ENCODE results near the gene HDAC7. TPM values are rescaled to one million over a fixed set of nuclear protein-coding genes. Genes with fewer than 3 reads are reported as not detected.

Gene HDAC7
- total and polyA plus RNA-seq, 7 experiments from 2014 or later, result 16.7 to 194 (median 153) TPM

- ChIA-PET POLR2A (interaction anchor here (1.0 to 2.1 kb wide), 5 partner anchors 20 to 67 kb away, joined by 3 to 7 read pairs (median 4); no protein-coding TSS in a partner anchor), CTCF (interaction anchor here (0.7 to 18.2 kb wide), 7 partner anchors 16 to 980 kb away, joined by 3 to 346 read pairs (median 3); no protein-coding TSS in a partner anchor)
- H3K36me3 Mint-ChIP-seq, result no peaks in the 10 kb centered on the region
- H3K4me3 Mint-ChIP-seq, result peak overlapping the region in 9 of 10 donors; percentile 83 to 94 (median 91)
- Histone ChIP-seq H3K27ac (ENCODE audit: low read depth, low read length) (peak overlapping the region; percentile 74), H3K4me3 (ENCODE audit: low read length) (peak overlapping the region; percentile 59), H3K9me3 (ENCODE audit: control insufficient read depth in 2 of 3, low read length in 3 of 3) (no peaks in the 10 kb centered on the region), H3K27me3 (ENCODE audit: control insufficient read depth in 2 of 2, insufficient read depth in 2 of 2, low read length in 2 of 2) (no peaks in the 10 kb centered on the region), H3K4me1 (ENCODE audit: control insufficient read depth in 2 of 2, insufficient read depth in 2 of 2, low read length in 2 of 2) (peaks cover 7 to 8% of the 10 kb centered on the region in 2 donors), H3K36me3 (ENCODE audit: control insufficient read depth in 2 of 3, insufficient read depth in 3 of 3, low read length in 3 of 3) (no peaks in the 10 kb centered on the region)
- peaks cover 0 to 2% (median 0%) of the 10 kb centered on the region in 11 donors for H3K9me3 Mint-ChIP-seq
- peak overlapping the region; percentile 56 to 91 (median 77) for H3K27ac Mint-ChIP-seq
- ATAC-seq (no peak), DNase-seq (no peak)
- H3K4me1 Mint-ChIP-seq, result peaks cover 9 to 50% (median 28%) of the 10 kb centered on the region in 7 donors
- intact Hi-C loops (cut with micrococcal nuclease), result loop anchor here (1.0 to 5.0 kb wide), 5 partner anchors 15 to 742 kb away; partner anchors contain the start of genes RAPGEF3 (in 1 of the 2) and RPAP3 (in 1 of the 2)
- peaks cover 0 to 8% (median 0%) of the 10 kb centered on the region in 5 donors for H3K27me3 Mint-ChIP-seq
Observed at GRCh38 chr12:47773858-47774580, 45.7 kb downstream of the HDAC7 start.

GRCh38 chr12:47773062-47773857 lies 46.4 kb downstream of the HDAC7 start, which contains the start of gene SLC48A1:
Gene SLC48A1 (plus strand): TSS chr12:47773238. CDS start chr12:47773305, 67 bp downstream.
- Mint-ChIP-seq H3K4me1 (peaks cover 7 to 47% (median 25%) of the 10 kb centered on the region in 7 donors), H3K4me3 (peak within 1 kb of the TSS in 9 of 10 donors; percentile 83 to 94 (median 91)), H3K9me3 (peaks cover 0 to 2% (median 0%) of the 10 kb centered on the region in 11 donors), H3K27me3 (peaks cover 0 to 8% (median 0%) of the 10 kb centered on the region in 5 donors), H3K27ac (peak within 1 kb of the TSS; percentile 75 to 94 (median 80)), H3K36me3 (no peaks in the 10 kb centered on the region)
- CTCF ChIA-PET, result interaction anchor here (0.6 to 18.2 kb wide), 8 partner anchors 13 to 981 kb away, joined by 3 to 346 read pairs (median 4); no protein-coding TSS in a partner anchor
- H3K27me3 ChIP-seq (ENCODE audit: control insufficient read depth in 2 of 2, insufficient read depth in 2 of 2, low read length in 2 of 2), result no peaks in the 10 kb centered on the region
- intact Hi-C loops (cut with micrococcal nuclease), result loop anchor here (1.0 to 5.0 kb wide), 5 partner anchors 14 to 741 kb away; partner anchors contain the start of genes RAPGEF3 (in 1 of the 2) and RPAP3 (in 1 of the 2)
- H3K36me3 ChIP-seq (ENCODE audit: control insufficient read depth in 2 of 3, insufficient read depth in 3 of 3, low read length in 3 of 3), result no peaks in the 10 kb centered on the region
- DNase-seq, result peak; percentile 63 to 84 (median 80)
- POLR2A ChIA-PET, result interaction anchor here (0.8 to 1.5 kb wide), 9 partner anchors 16 to 384 kb away, joined by 3 to 5 read pairs (median 3); partner anchors contain the start of gene ASB8
- peak; percentile 96 for ATAC-seq
- peak within 1 kb of the TSS; percentile 59 for H3K4me3 ChIP-seq (ENCODE audit: low read length)
- peak within 1 kb of the TSS; percentile 74 for H3K27ac ChIP-seq (ENCODE audit: low read depth, low read length)
- H3K4me1 ChIP-seq (ENCODE audit: control insufficient read depth in 2 of 2, insufficient read depth in 2 of 2, low read length in 2 of 2), result peaks cover 7 to 8% of the 10 kb centered on the region in 2 donors
- no peaks in the 10 kb centered on the region for H3K9me3 ChIP-seq (ENCODE audit: control insufficient read depth in 2 of 3, low read length in 3 of 3)

- no peak overlapping the region for H3K27ac ChIP-seq (ENCODE audit: low read depth, low read length)
- no peaks in the 10 kb centered on the region for H3K9me3 ChIP-seq (ENCODE audit: control insufficient read depth in 2 of 3, low read length in 3 of 3)
- H3K27me3 Mint-ChIP-seq, result peaks cover 0 to 8% (median 0%) of the 10 kb centered on the region in 5 donors
- DNase-seq (no peak), ATAC-seq (no peak)
- peaks cover 7 to 8% of the 10 kb centered on the region in 2 donors for H3K4me1 ChIP-seq (ENCODE audit: control insufficient read depth in 2 of 2, insufficient read depth in 2 of 2, low read length in 2 of 2)
- H3K4me1 Mint-ChIP-seq, result peaks cover 3 to 41% (median 25%) of the 10 kb centered on the region in 7 donors
- peak overlapping the region; percentile 65 to 94 (median 78) for H3K27ac Mint-ChIP-seq
- intact Hi-C loops (cut with micrococcal nuclease), result loop anchor here (1.0 to 5.0 kb wide), 5 partner anchors 13 to 740 kb away; partner anchors contain the start of genes RAPGEF3 (in 1 of the 2) and RPAP3 (in 1 of the 2)
- POLR2A ChIA-PET, result interaction anchor here (0.8 to 1.5 kb wide), 8 partner anchors 15 to 385 kb away, joined by 3 to 5 read pairs (median 3); partner anchors contain the start of gene ASB8
- CTCF ChIA-PET, result interaction anchor here (0.6 to 18.2 kb wide), 10 partner anchors 13 to 1571 kb away, joined by 3 to 346 read pairs (median 3); no protein-coding TSS in a partner anchor
- no peaks in the 10 kb centered on the region for H3K27me3 ChIP-seq (ENCODE audit: control insufficient read depth in 2 of 2, insufficient read depth in 2 of 2, low read length in 2 of 2)
- peaks cover 0 to 2% (median 0%) of the 10 kb centered on the region in 11 donors for H3K9me3 Mint-ChIP-seq
- peak overlapping the region; percentile 27 for H3K4me3 ChIP-seq (ENCODE audit: low read length)
- no peaks in the 10 kb centered on the region for H3K36me3 Mint-ChIP-seq
- H3K36me3 ChIP-seq (ENCODE audit: control insufficient read depth in 2 of 3, insufficient read depth in 3 of 3, low read length in 3 of 3), result no peaks in the 10 kb centered on the region
- peak overlapping the region in 9 of 10 donors; percentile 79 to 94 (median 87) for H3K4me3 Mint-ChIP-seq
Observed at GRCh38 chr12:47772738-47773061, 47.0 kb downstream of the HDAC7 start.

DNA sequence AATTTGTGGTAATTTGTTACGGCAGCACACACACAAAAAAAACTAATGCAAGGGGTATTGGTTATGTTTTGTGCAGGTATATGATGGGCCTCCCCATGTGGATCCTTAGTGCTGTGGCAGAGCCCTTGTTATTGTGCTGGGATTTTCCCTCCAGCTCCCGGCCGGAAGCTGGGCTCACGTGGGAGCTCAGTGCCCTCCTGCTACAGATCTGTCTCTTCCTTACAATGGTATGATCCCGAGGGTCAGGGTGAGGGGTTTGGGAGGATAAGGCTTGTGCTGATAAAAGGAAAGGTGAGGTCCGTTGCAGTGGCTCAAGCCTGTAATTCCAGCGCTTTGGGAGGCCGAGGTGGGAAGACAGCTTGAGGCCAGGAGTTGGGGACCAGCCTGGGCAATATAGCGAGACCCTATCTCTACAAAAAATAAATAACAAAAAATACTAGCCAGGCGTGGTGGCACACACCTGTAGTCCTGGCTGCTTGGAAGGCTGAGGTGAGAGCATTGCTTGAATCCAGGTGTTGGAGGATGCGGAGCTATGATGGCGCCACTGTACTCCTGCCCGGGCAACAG lies 47.5 kb downstream of the HDAC7 start:
- intact Hi-C loops (cut with micrococcal nuclease), result loop anchor here (2.0 to 5.0 kb wide), 2 partner anchors 13 to 740 kb away; partner anchors contain the start of gene RAPGEF3 (in 1 of the 2)
- Histone ChIP-seq H3K27me3 (ENCODE audit: control insufficient read depth in 2 of 2, insufficient read depth in 2 of 2, low read length in 2 of 2) (no peaks in the 10 kb centered on the region), H3K9me3 (ENCODE audit: control insufficient read depth in 2 of 3, low read length in 3 of 3) (no peaks in the 10 kb centered on the region), H3K4me3 (ENCODE audit: low read length) (no peak overlapping the region), H3K36me3 (ENCODE audit: control insufficient read depth in 2 of 3, insufficient read depth in 3 of 3, low read length in 3 of 3) (no peaks in the 10 kb centered on the region), H3K4me1 (ENCODE audit: control insufficient read depth in 2 of 2, insufficient read depth in 2 of 2, low read length in 2 of 2) (peaks cover 7 to 8% of the 10 kb centered on the region in 2 donors), H3K27ac (ENCODE audit: low read depth, low read length) (no peak overlapping the region)
- ChIA-PET CTCF (interaction anchor here (0.6 to 18.2 kb wide), 9 partner anchors 9 to 1570 kb away, joined by 3 to 346 read pairs (median 3); no protein-coding TSS in a partner anchor), POLR2A (interaction anchor here (0.9 to 1.5 kb wide), 5 partner anchors 14 to 385 kb away, joined by 3 to 5 read pairs (median 4); partner anchors contain the start of gene ASB8)
- Mint-ChIP-seq H3K27me3 (peaks cover 0 to 13% (median 0%) of the 10 kb centered on the region in 5 donors), H3K4me1 (peaks cover 0 to 42% (median 25%) of the 10 kb centered on the region in 7 donors), H3K4me3 (peak overlapping the region in 9 of 10 donors; percentile 79 to 94 (median 87)), H3K27ac (peak overlapping the region; percentile 65 to 94 (median 78)), H3K9me3 (peaks cover 0 to 2% (median 0%) of the 10 kb centered on the region in 11 donors), H3K36me3 (no peaks in the 10 kb centered on the region)
- ATAC-seq (no peak), DNase-seq (no peak)

DNA sequence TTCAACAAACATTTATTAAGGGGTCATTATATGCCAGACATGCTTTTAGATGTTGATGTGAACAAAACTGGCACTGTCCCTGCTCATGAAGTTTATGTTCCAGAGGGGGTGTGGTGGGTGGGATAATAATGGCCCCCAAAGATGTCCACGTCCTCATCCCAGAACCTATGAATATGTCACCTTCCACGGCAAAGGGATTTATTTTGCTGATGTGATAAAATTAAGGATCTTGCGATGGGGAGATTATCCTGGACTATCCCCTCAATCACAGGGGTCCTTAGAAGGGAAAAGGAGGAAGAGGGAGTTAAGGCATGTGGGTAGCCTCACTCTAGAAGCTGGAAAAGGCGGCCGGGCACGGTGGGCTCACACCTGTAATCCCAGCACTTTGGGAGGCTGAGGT lies 48.4 kb downstream of the HDAC7 start:
- Mint-ChIP-seq H3K4me1 (peaks cover 0 to 36% (median 25%) of the 10 kb centered on the region in 7 donors), H3K36me3 (no peaks in the 10 kb centered on the region), H3K27ac (peak overlapping the region in 1 of 9 donors; percentile 33), H3K27me3 (peaks cover 0 to 14% (median 0%) of the 10 kb centered on the region in 5 donors), H3K4me3 (peak overlapping the region in 2 of 10 donors; percentile 29 to 65), H3K9me3 (peaks cover 0 to 2% (median 0%) of the 10 kb centered on the region in 11 donors)
- intact Hi-C loops (cut with micrococcal nuclease), result loop anchor here in 1 of 2 donors (5.0 kb wide), 1 partner anchor 739 kb away; no protein-coding TSS in a partner anchor
- Histone ChIP-seq H3K36me3 (ENCODE audit: control insufficient read depth in 2 of 3, insufficient read depth in 3 of 3, low read length in 3 of 3) (no peaks in the 10 kb centered on the region), H3K4me1 (ENCODE audit: control insufficient read depth in 2 of 2, insufficient read depth in 2 of 2, low read length in 2 of 2) (peaks cover 11 to 15% of the 10 kb centered on the region in 2 donors), H3K27me3 (ENCODE audit: control insufficient read depth in 2 of 2, insufficient read depth in 2 of 2, low read length in 2 of 2) (no peaks in the 10 kb centered on the region), H3K9me3 (ENCODE audit: control insufficient read depth in 2 of 3, low read length in 3 of 3) (no peaks in the 10 kb centered on the region), H3K4me3 (ENCODE audit: low read length) (no peak overlapping the region), H3K27ac (ENCODE audit: low read depth, low read length) (no peak overlapping the region)
- ChIA-PET CTCF (interaction anchor here (0.7 to 18.2 kb wide), 6 partner anchors 9 to 76 kb away, joined by 3 to 346 read pairs (median 40); no protein-coding TSS in a partner anchor), POLR2A (interaction anchor here (1.6 kb wide), 1 partner anchor 9 kb away, joined by 3 read pairs; no protein-coding TSS in a partner anchor)
- ATAC-seq (no peak), DNase-seq (no peak)

All from naive thymus-derived CD4-positive, alpha-beta T cell (primary cell).